Large intestine (tissue), 3 donors: ENCODE measurements around the gene MANEAL. TPM values are rescaled to one million over a fixed set of nuclear protein-coding genes. Genes with fewer than 3 reads are reported as not detected.
"Not testable (repeated sequence)": the region's sequence is repeated elsewhere in the genome, so short reads cannot be mapped to it uniquely, and the experiment has no call there.

Source experiments
- DNase-seq, 2 donors: peaks; one replicate each; pipeline versions ENCODE4 v3.0.0 to v3.0.0-alpha.2; 2013
- H3K27ac ChIP-seq: one replicate; pipeline ENCODE4 v1.5.1; 2013; ENCODE audit warnings: low read length
- H3K27me3 ChIP-seq: 2 replicates; pipeline ENCODE4 v1.6.1; 2013; ENCODE audit warnings: low read length; ENCODE audit not compliant: control insufficient read depth, insufficient read depth
- H3K36me3 ChIP-seq: 2 replicates; pipeline ENCODE4 v1.6.1; 2013; ENCODE audit warnings: low read length; ENCODE audit not compliant: control insufficient read depth, insufficient read depth
- H3K4me1 ChIP-seq: one replicate; pipeline ENCODE4 v1.6.1; 2013; ENCODE audit warnings: low read length; ENCODE audit not compliant: control insufficient read depth, insufficient read depth
- H3K4me3 ChIP-seq: one replicate; pipeline ENCODE4 v1.5.1; 2013; ENCODE audit warnings: low read length
- H3K9me3 ChIP-seq: one replicate; pipeline ENCODE4 v1.6.1; 2013; ENCODE audit warnings: mild to moderate bottlenecking, low read depth, low read length, moderate library complexity; ENCODE audit not compliant: control insufficient read depth
- WGBS: methylation state at CpG from one replicate; pipeline ENCODE4 v1.1.5; 2013; ENCODE audit warnings: low lambda C conversion rate; ENCODE audit not compliant: insufficient coverage; 5-methylcytosine and 5-hydroxymethylcytosine counted together
- polyA plus RNA-seq: library from polyadenylated mRNA; unstranded; fragments of 120-200 nt; gene quantifications from one replicate; pipeline ENCODE4 v1.2.1, GENCODE V29; 2013

The MANEAL gene
- polyA plus RNA-seq, 1 donor, result 5.6 TPM

GRCh38 chr1:37761416-37762095 lies 32.1 kb upstream of the MANEAL start:
- Histone ChIP-seq H3K4me1 (no peaks in the 10 kb centered on the region), H3K27me3 (peaks cover 91% of the 10 kb centered on the region), H3K27ac (no peak overlapping the region), H3K36me3 (no peaks in the 10 kb centered on the region), H3K4me3 (no peak overlapping the region), H3K9me3 (peaks cover 8% of the 10 kb centered on the region)
- DNase-seq, result no peak
- WGBS, result no CpG with 5 or more reads among the region's 68 CpGs

- Histone ChIP-seq H3K27me3 (peaks cover 91% of the 10 kb centered on the region), H3K9me3 (peaks cover 8% of the 10 kb centered on the region), H3K4me3 (no peak overlapping the region), H3K27ac (no peak overlapping the region), H3K4me1 (no peaks in the 10 kb centered on the region), H3K36me3 (no peaks in the 10 kb centered on the region)
- 80% methylated on average over 1 of the region's 2 CpGs for WGBS
- DNase-seq, result no peak
Observed at GRCh38 chr1:37762516-37762915, 31.1 kb upstream of the MANEAL start.

GRCh38 chr1:37763791-37764413 lies 29.7 kb upstream of the MANEAL start:
- Histone ChIP-seq H3K4me3 (no peak overlapping the region), H3K9me3 (peaks cover 8% of the 10 kb centered on the region), H3K4me1 (no peaks in the 10 kb centered on the region), H3K36me3 (no peaks in the 10 kb centered on the region), H3K27me3 (peaks cover 84% of the 10 kb centered on the region), H3K27ac (no peak overlapping the region)
- WGBS, result no CpG with 5 or more reads among the region's 25 CpGs
- DNase-seq, result no peak

GRCh38 chr1:37764414-37764825 lies 29.2 kb upstream of the MANEAL start:
- peak in 1 of 2 donors; percentile 22 for DNase-seq
- Histone ChIP-seq H3K36me3 (no peaks in the 10 kb centered on the region), H3K27me3 (peaks cover 81% of the 10 kb centered on the region), H3K4me1 (no peaks in the 10 kb centered on the region), H3K27ac (no peak overlapping the region), H3K9me3 (peaks cover 8% of the 10 kb centered on the region), H3K4me3 (no peak overlapping the region)
- WGBS, result 5% methylated on average over 7 of the region's 29 CpGs

GRCh38 chr1:37764888-37765441 lies 28.7 kb upstream of the MANEAL start, which contains the start of gene EPHA10:
Gene EPHA10, minus strand, starts transcription at chr1:37765120. Its CDS starts 54 bp downstream, at chr1:37765066.
- DNase-seq, result no peak
- WGBS, result no CpG with 5 or more reads among the region's 33 CpGs
- no peaks in the 10 kb centered on the region for H3K4me1 ChIP-seq
- H3K27me3 ChIP-seq, result peaks cover 77% of the 10 kb centered on the region
- no peak within 1 kb of the TSS for H3K4me3 ChIP-seq
- H3K36me3 ChIP-seq, result no peaks in the 10 kb centered on the region
- no peak within 1 kb of the TSS for H3K27ac ChIP-seq
- H3K9me3 ChIP-seq, result peaks cover 8% of the 10 kb centered on the region

GRCh38 chr1:37765916-37766664 lies 27.6 kb upstream of the MANEAL start:
- H3K27ac ChIP-seq, result no peak overlapping the region
- H3K4me3 ChIP-seq, result no peak overlapping the region
- no peaks in the 10 kb centered on the region for H3K4me1 ChIP-seq
- peaks cover 68% of the 10 kb centered on the region for H3K27me3 ChIP-seq
- no peak for DNase-seq
- H3K9me3 ChIP-seq, result peaks cover 8% of the 10 kb centered on the region
- H3K36me3 ChIP-seq, result no peaks in the 10 kb centered on the region
- WGBS, result no CpG with 5 or more reads among the region's 27 CpGs

- Histone ChIP-seq H3K4me3 (no peak overlapping the region), H3K27ac (no peak overlapping the region), H3K9me3 (peaks cover 4% of the 10 kb centered on the region), H3K36me3 (no peaks in the 10 kb centered on the region), H3K27me3 (peaks cover 55% of the 10 kb centered on the region), H3K4me1 (no peaks in the 10 kb centered on the region)
- no CpG with 5 or more reads among the region's 2 CpGs for WGBS
- DNase-seq, result no peak
Observed at GRCh38 chr1:37767488-37767887, 26.2 kb upstream of the MANEAL start.

GRCh38 chr1:37771440-37771839 lies 22.2 kb upstream of the MANEAL start:
- peaks cover 16% of the 10 kb centered on the region for H3K27me3 ChIP-seq
- not testable (repeated sequence) for H3K27ac ChIP-seq, H3K36me3 ChIP-seq, H3K9me3 ChIP-seq, H3K4me3 ChIP-seq, DNase-seq, H3K4me1 ChIP-seq

- H3K27ac ChIP-seq, result no peak overlapping the region
- no peak for DNase-seq
- H3K4me3 ChIP-seq, result no peak overlapping the region
- no peaks in the 10 kb centered on the region for H3K36me3 ChIP-seq
- no peaks in the 10 kb centered on the region for H3K27me3 ChIP-seq
- WGBS, result no CpG with 5 or more reads among the region's 4 CpGs
- no peaks in the 10 kb centered on the region for H3K4me1 ChIP-seq
- H3K9me3 ChIP-seq, result no peaks in the 10 kb centered on the region
Observed at GRCh38 chr1:37776946-37777516, 16.6 kb upstream of the MANEAL start.

- H3K27ac ChIP-seq, result no peak overlapping the region
- H3K36me3 ChIP-seq, result no peaks in the 10 kb centered on the region
- DNase-seq, result no peak
- no peak overlapping the region for H3K4me3 ChIP-seq
- H3K27me3 ChIP-seq, result no peaks in the 10 kb centered on the region
- no CpG with 5 or more reads among the region's 3 CpGs for WGBS
- no peaks in the 10 kb centered on the region for H3K4me1 ChIP-seq
- no peaks in the 10 kb centered on the region for H3K9me3 ChIP-seq
Observed at GRCh38 chr1:37778654-37779053, 15.0 kb upstream of the MANEAL start.
